Omental fat pad (tissue), 4 donors: ENCODE measurements around the gene DOCK3. TPM values are rescaled to one million over a fixed set of nuclear protein-coding genes. Genes with fewer than 3 reads are reported as not detected.

Experiments
- ATAC-seq: fragments of 150-250 bp; one replicate; pipeline ENCODE4 v1.9.1; 2016; ENCODE audit warnings: mild to moderate bottlenecking, moderate library complexity; ENCODE audit not compliant: low FRiP score
- DNase-seq: peaks from one replicate; pipeline ENCODE4 v3.0.0-alpha.2; 2019; ENCODE audit warnings: low spot score
- CTCF ChIP-seq, 3 donors: fragments of 450-650 bp; IDR thresholded peaks; one replicate each; pipeline ENCODE4 v1.5.1; 2016 to 2017; ENCODE audit warnings: antibody characterized with exemption in 3 of 3, mild to moderate bottlenecking in 3 of 3, moderate library complexity in 2 of 3
- total RNA-seq, 4 donors: library from RNA; depleted of rRNA; stranded (reverse); fragments of >200 nt; gene quantifications; one replicate each; pipeline ENCODE4 v1.1.0, GENCODE V29; 2016

DOCK3 gene
- total RNA-seq, 4 donors from 2014 or later = 0.16 to 2.5 (median 1.4) TPM

GRCh38 chr3:51340989-51341636 is 666.4 kb downstream of the DOCK3 start:
- ATAC-seq (no peak), DNase-seq (no peak)
- TF ChIP-seq CTCF (IDR thresholded peaks at IDR 0.05) = no peak

- no peak for TF ChIP-seq CTCF (IDR thresholded peaks at IDR 0.05)
- DNase-seq = no peak
- no peak for ATAC-seq
These were observed 669.4 kb downstream of the DOCK3 start for GRCh38 chr3:51343918-51344687.

GRCh38 chr3:51350751-51351150 is 676.0 kb downstream of the DOCK3 start:
- TF ChIP-seq CTCF (IDR thresholded peaks at IDR 0.05) = no peak
- ATAC-seq = no peak
- DNase-seq = no peak

- DNase-seq = no peak
- ATAC-seq = no peak
- no peak for TF ChIP-seq CTCF (IDR thresholded peaks at IDR 0.05)
These were observed 678.4 kb downstream of the DOCK3 start for GRCh38 chr3:51353131-51353530.

- ATAC-seq (no peak), DNase-seq (no peak)
- TF ChIP-seq CTCF (IDR thresholded peaks at IDR 0.05) = no peak
These were observed 679.0 kb downstream of the DOCK3 start for GRCh38 chr3:51353691-51354090.

- DNase-seq (no peak), ATAC-seq (no peak)
- no peak for TF ChIP-seq CTCF (IDR thresholded peaks at IDR 0.05)
These were observed 679.4 kb downstream of the DOCK3 start for GRCh38 chr3:51354172-51354571.
